ENCODE measurements around the gene ZBTB20.

GRCh38 chr3:115134648-115135347 lies 12.3 kb downstream of the ZBTB20 start:
- TF ChIP-seq CTCF (IDR thresholded peaks at IDR 0.05) (no peak), EZH2 (IDR thresholded peaks at IDR 0.05; ENCODE audit: borderline replicate concordance, insufficient read depth, low read depth, low read length, poor library complexity, severe bottlenecking) (no peak)

Data from B cell (primary cell).